Measurements from ENCODE around the gene PAF1.
"Not testable (repeated sequence)": the region's sequence is repeated elsewhere in the genome, so short reads cannot be mapped to it uniquely, and the experiment has no call there.

PAF1 gene

DNA sequence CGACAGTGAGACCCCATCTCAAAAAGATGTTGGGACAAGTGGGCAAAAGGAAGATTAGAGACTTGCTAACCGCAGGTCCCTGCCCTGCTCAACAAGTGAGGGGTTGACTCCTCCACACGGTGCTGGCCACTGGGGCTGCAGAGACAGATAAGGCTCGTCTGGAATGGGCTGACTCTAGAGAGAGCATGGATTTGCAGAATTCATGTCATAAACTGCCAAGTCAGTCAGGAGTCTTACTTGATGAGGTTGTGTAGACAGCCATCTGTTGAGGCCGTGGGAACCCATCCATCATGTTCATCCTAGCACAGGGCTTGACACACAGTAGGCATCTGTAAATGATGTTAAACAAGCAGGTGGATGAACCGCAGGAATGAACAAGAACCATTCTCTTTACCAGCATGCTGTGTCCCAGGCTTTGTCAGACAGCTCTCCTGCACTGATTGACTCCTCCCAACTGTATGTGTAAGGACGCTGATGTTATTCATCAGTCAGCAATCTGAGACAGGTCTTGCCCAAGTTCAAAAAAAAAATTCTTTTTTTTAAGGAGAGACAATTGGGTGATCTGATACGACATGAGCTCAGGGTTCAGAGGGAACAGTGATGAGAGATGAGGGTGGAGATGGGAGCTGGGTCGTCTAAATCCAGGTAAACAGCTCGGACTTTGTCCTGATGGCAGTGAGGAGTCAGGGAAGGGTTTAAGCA lies 8.8 kb downstream of the PAF1 start:
- DNase-seq, result no peak

DNA sequence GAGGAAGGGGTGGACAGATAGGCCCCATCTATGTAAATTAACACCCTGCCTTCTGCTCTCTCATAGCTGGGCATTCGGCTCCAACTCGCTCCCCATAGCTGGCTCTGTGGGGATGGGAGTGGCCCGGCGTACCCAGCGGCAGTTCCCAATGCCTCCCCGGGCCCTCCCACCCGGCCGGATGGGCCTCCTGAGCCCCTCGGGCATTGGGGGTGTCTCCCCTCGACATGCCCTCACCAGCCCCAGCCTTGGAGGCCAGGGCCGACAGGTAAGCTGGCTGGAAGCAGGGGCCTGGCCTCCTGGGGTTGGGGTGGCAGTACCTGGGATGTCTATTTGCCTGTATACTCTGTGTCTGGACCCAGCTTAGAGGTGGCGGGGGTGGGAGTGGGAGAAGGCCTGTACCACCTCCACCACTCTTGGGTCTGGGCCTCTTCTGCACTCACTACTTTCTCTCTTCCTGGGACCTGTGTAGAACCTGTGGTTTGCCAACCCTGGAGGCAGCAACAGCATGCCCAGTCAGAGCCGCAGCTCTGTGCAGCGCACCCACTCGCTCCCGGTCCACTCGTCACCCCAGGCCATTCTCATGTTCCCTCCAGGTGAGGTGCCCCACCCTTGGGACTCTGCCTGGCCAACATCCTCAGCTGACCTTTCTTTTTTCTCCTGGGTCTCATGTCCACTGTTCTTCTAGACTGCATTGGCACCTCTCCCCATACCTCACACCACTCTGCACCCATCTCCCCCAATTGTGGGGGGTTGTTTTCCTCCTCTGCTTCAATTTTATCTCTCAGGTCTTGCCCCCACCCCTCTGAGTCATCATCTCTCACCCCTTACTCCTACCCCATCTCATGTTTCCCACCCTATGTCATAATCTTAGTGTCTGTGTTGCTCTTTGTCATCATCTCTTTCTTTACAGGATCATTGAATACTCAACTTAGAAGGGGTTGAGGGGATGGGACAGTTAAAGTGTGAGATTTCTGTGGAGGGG lies 10.1 kb downstream of the PAF1 start:
- no peak for DNase-seq

DNA sequence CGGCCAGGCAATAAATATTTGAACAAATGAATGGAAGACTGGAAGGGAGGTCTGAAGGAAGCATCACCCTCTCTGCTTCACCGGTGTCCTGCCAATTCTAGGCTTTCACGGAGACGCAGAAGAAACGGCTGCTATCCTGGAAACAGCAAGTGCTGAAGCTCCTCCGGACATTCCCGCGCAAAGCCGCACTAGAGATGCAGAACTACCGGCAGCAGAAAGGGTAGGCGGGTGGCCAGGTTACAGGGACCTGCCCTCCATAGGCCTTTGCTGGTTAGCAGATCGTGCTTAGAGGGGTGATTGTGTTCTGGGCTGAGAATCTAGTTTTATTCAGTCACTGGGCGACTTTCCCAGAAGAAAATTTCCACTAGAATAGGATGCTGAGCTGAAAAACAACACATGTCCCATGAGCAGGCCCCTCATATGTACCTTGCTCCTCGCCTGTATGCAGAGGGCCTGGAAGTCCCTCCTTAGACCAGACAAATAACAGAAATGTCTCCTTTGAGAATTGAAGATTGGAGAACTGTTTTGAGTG lies 11.0 kb downstream of the PAF1 start:
- DNase-seq, result no peak

DNA sequence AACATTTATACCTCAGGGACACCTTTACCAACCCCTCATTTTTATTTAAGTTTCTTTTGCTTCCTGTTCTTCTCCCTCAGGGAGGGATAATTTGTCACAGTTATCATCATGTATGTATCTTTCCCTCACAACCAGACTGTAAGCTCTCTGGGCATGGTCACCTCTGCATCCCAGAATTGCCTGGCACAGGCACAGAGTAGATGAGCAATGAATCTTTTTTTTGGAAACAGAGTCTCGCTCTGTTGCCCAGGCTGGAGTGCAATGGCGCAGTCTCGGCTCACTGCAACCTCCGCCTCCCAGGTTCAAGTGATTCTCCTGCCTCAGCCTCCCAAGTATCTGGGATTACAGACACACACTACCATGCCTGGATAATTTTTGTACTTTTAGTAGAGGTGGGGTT lies 11.5 kb downstream of the PAF1 start:
- DNase-seq, result not testable (repeated sequence)

DNA sequence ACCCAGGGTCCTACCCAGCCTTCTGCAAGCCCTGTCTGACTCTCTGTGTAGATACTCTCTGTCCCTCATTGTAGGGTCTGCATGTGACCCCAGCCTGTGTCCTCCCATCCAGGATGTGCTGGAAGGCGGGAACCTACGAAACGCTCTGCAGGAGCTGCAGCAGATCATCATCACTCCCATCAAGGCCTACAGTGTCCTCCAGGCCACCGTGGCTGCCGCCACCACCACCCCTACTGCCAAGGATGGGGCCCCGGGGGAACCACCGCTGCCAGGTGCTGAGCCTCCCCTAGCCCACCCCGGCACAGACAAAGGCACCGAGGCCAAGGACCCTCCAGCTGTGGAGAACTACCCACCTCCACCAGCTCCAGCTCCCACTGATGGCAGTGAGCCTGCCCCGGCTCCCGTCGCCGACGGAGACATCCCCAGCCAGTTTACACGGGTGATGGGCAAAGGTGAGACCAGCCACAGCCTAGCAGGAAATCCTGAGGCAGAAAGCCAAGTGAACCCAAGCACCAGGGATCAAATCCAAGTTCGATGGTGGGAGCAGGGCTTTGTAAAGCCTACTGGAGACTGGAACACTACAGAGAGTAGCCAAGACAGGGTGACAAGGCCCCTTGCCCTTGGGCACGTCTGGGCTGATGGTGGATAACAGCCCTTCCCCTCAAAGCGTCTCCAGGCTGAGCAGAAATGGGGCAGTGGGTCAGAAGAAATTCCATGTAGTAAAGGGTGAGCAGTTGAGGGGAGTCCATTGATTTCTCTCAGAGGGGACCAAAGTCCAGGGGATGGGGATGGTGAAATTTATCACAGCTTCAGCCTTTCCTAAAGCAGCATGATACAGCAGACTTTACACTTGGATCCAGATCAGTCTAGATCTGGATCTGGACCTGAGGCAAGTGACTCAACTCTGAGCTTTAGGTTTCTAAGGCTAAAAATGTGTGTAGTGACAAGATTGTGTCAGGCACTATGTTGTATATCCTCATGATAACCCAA lies 13.2 kb downstream of the PAF1 start:
- no peak for DNase-seq

DNA sequence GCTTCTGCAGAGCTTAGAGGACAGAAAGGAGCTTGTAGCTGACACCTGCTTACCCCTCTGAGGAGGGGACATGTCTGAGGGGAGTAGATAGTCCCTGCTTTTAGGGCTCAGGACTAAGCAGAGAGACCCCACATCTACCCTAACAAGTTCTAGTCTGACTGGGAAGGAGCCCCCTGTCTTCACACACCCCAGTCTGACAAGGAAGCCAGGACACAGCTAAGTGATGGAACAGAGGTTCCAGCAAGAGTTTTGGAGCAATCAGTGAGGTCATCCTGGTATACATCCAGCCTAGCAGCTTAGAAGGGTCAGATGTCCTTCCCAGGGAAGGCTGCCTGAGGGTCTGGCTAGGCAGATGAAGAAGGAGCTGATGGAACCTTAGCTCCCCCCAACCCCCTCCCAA lies 15.0 kb downstream of the PAF1 start:
- DNase-seq, result no peak

DNA sequence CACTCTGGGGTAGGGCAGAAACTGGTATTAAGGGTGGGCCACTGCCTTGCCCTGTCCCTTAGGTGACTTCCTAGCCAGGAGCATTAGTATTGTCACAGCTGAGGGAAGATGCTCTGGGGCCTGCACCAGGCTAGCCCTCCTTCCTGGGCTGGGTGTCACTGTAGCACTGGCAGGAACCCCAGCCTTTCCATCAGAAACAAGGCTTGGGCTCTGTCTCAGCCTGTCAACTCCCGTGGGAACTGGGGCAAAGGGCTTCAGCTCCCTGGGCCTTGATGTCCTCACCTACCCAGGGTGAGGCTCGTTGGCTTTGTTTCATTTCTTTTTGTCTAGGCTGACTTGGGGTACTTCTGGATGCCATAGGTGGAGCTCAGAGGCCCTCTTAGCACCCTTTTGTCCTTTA lies 18.0 kb downstream of the PAF1 start:
- no peak for DNase-seq

DNA sequence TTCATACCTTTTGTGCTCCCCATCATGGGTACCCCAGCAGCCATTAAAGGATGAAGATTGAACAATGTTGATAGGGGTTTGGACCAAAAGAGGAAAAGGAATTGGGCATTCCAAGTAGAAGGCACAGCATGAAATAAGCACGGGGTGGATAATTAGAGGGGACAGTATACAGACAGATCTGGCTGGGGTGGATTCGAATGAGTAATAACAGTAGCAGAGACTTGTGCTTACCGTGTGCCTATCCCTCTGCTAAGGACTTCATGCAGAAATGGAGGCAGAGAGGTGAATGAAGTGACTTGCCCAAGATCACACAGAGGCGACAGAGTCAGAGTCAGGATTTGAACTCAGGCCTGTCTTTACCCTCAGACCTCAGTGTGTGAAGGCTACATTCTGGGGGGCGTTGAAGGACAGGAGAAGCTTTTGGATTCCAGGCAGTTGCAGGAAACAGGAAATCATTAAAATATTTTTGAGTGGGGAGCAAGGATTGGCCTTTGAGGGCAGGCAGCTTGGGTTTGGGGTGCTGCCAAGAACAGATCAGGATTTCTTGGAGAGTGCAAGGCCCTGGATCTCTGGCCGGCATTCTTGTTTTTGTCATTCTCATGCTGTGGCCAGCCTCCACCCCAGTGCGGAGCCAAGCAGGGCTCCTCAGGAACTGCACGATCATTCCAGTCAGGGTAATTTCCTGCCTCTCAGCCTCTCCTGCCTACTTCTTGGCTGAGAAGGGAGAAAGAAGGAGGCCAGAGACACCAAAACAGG lies 18.7 kb downstream of the PAF1 start:
- DNase-seq, result no peak

DNA sequence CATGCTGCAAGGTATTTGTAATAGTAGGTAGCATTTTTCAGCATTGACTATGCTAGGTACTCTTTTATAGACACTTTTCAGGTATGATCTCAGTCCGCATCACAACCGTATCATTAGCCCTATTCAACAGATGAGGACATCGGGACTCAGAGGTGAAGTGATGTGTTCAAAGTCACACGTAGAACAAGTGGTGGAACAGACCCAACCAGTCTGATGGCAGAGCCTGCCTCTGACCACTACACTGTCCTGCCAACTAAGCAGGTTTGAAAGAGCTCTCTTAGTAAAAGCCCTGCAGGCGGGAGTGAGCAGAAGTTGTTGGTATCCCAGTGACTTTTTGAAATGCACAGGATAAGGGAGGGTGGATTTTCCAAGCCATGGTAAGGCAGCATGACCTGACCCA lies 20.2 kb downstream of the PAF1 start:
- no peak for DNase-seq

DNA sequence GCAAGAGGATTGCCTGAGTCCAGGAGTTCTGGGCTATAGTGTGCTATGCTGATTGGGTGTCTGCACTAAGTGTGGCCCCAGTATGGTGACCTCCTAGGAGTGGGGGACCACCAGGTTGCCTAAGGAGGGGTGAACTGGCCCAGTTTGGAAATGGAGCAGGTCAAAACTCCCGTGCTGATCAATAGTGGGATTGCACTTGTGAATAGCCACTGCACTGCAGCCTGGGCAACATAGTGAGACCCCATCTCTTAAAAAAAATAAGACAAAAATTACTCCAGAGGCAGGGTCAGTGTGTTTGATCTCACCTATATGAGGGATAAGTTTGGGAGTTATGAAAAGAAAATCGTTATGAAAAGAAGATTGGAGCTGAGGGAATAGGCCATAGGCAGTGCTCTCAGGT lies 21.7 kb downstream of the PAF1 start:
- no peak for DNase-seq

DNA sequence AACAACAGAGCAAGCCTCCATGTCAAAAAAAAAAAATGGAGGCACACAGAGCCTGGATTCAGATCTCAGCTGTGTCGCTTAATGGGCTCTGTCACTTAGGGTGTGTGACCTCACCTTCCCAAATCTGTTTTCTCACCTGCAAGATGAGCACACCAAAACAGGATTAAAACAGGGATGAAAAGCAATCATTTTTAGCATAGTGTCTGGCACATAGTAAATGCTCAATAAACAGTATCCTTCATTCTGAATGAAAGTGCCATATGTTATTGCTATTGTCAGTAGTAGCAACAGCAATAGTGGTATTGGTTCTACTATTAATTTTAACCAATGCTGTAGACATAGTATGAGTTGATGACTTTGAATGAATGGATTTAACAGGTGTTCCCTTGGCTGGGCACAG lies 25.4 kb downstream of the PAF1 start:
- DNase-seq, result no peak

DNA sequence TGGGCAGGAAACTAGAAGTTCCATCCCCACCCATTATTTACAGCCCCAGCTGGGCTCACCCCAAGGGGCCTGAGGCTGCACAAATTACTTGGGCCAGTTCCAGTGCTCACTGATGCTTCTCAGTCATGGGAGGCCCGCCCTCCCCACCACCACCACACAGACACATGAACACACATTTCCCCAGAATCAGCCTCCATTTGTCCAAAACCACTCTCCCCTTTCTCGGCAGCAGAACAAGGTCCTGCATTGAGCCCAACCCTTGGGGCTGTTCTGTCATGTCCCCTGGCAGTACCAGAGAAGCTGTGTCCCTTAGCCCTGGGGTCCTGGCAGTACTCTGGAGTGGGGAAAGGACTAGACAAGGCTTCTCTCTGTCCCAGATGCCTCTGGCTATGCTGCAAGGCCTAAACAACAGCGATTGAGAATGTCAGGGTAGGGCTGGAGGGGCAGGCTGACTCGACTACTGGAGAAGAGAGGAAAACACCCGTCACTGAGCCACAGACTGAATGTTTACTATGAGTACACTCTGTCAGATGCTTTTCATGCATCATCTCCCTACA lies 26.9 kb downstream of the PAF1 start:
- no peak for DNase-seq

DNA sequence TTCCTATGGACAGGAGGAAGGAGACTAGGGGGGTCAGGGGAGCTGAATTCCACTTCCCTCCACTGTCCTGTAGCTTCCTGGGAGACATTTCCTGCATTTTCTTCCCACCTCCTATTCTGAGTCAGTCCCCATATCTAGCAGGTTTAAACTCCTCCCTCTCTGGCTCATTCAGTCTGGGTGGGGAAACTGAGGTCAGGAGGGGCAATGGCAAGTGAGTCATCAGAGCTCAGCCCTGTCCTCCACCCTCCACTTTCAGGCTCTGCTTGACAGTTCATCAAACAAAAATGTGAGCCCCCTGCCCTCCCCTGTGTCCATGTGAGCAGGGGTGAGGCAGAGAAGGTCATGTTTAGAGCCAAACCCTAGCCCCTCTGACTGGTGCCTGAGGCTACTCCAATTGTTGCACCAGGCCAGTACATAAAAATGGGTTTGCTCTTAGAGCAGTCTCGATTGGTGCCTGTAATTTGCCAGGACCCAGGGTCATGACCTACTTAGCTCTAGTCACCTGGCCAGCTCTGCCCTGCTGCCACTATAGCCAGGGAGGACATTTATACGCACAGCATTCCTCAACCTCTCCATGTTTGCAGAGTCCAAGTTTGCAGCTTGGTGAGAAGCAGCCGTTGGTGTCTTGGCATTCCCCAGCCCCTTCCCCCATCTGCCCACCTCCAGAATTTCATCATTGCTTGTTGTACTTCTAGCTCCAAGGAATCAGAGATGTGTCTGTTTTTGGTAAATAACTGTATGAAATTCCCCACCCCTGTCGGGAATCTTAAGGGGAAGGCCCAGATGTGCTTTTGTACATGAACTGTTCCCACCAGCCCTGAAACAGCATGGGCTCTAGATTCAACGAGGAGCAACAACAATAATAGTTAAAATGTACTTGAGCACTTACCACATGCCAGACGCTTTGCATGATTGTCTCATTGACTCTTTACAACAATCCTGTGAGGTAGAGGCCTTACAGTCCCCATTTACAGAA lies 27.9 kb downstream of the PAF1 start:
- no peak for DNase-seq

DNA sequence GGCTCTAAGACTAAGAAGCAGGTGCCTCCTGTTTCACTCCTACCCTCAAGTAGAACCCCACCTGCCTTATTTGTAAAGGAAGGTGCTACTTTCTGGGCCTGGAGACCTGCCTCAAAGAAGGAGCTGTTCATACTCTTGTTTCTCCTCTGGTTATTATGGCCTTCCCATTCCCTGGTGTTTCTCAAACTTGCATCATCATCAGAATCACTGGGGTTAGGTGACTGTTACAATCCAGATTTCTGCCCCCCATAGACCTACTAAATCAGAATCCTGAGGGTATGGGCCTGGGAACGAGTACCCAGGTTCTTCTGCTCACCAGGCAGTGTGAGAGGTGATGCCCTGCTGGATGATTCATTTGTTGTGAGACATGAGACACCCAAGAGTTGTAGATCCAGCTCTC lies 30.3 kb downstream of the PAF1 start:
- no peak for DNase-seq

DNA sequence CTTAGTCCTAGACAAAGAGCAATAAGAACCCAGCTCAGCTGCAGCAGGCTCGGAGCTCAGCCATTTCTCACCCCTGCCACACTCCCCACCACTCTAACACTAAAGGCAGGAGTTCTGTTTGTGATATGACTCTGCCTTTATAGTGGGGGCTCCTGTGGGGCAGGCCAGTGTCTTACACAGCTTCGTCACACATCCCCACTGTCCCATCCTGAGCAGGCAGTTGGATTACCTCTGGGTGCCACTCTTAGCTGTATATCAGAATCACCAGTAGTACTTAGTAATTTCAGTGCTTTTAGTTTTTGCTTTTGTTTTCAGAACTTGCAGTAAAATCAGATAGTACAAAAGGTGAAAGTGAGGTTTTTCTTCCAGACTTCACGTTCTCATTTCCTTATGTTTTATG lies 31.9 kb downstream of the PAF1 start:
- no peak for DNase-seq

DNA sequence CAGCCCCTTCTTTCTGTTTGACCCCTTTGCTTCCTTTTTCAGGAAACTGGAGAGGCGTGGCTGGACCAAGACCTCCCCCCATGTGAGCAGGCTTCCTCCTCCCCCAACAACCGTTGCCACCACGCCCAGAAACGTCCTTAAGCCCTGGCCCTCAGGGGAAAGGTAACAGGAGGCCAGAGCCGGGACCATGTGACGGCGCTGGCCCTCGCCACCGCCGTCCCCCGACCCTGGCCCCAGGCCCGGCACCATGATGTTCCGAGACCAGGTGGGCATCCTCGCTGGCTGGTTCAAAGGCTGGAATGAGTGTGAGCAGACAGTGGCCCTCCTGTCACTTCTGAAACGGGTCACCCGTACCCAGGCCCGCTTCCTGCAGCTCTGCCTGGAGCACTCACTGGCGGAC lies 34.3 kb downstream of the PAF1 start:
- DNase-seq, result no peak

DNA sequence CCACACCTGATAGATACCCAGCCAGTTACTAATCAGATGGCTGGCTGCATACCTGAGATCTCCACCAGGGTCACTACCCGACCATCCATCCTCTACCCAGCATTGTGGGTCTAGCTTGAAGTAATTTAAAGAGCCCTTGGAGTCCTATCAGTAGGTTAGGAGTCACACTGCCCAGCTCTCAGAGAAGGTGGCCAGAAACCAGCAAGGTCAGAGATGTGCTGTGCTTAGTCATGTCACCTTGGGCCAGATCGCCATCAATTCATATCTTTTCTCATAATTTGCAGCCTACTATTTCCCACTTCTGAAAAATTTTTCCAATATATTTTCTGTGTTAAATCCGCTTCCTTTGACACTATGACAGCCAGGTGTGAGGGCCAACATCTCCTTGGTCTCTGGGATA lies 34.8 kb downstream of the PAF1 start:
- DNase-seq, result no peak

DNA sequence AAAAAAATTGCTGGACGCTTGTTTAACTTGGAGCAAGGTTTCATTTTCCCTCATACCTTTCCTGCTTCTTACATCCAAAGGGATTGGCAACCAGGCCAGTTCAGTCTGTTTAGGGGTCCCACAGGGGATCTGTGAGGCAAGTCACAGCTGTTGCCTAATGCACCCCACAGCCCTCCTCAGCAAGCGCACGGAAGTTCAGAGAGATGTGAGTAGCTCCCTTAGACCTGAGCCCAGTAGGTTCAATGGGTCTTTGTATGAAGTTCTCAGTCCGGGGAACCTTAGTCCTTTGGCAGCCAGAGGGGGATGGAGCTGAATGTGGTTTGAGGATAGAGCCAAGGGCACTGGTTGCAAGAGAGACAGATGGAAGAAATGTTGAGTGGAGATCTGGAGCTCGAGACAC lies 35.7 kb downstream of the PAF1 start:
- no peak for DNase-seq

DNA sequence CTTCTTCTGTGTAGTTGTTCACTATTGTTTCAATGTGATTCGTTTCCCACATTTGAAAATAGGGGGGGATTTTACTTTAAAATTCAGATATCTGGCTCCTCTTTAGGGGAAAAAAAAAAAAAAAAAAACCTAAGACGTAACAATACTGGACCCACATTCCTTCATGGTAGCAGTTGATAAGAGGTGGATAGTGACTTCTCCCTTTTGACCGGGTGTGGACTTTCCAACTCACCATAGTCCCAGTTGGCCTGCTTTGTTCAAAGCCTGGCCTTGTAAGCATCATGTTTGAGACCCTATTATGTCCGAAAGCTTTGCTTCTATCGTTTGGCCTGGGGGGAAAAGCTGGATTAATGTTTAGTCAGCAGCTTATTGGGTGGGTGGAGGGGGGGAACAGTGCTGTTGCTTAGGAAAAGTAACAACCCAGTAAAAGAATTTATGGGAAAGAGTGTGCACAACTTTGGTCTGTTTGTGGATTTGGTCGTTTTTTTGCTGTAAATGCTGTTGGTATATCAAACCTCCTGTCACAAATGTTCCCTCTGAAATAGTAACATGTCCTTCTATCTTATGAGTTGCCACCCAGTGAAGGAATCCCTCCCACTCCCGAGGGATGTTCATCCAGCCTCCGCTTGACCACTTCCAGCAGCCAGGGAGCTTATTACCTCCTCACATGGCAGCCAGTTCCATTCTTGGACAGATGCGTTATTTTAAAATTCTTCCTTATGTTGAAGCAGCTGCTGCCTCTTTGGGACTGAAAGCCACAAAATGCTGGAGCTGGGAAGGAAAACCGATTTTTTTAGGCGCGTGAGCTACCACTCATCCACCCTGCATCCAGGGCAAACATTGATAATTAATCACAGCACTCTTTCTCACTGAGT lies 38.3 kb downstream of the PAF1 start:
- DNase-seq, result no peak

Measured in NCI-H345 (cell line).